ENCODE results near the gene PAX2.

The PAX2 gene

DNA sequence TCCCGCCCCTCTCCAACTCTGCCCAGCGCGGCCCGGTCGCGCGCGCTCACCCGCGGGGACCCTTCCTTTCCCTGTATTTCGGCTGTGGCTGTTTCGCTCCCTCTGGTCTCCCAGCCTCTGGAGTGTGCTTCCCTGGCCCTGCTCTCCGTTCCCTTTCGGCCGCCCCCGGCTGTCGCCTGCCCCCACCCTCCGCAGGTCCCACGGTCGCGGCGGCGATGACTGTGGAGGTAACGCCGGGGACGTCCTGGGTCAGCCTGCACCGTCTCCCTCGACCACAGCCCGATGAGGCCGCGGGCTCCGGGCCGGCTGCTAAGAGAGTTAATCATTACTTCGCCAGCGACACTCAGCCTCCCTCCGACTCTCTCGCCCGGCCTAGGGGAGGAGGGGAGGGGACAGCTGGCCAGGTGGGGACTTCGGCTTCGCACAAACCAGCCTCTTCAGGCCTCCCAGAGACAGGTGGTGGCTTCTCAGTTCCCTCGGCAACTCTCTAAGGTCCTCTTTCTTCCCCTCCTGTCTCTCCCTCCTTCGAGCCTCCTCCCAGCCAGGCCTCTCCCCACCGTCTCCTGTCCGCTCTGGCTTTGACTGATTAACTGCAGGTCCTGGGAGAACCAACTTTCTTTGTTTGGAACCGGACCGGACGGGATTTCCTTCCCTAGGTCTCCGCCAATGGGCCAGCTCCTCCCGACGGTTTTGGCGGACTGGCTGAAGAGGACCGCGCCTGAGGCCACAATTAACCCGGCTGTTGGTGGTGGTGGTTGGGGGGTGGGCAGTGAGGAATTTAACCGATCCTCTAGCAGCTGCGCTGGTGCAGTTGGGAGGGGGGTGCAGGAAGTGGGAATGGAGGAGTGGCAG is 5.6 kb upstream of the PAX2 start:
- Histone ChIP-seq H3K27ac (ENCODE audit: insufficient read depth, low read length, poor library complexity, severe bottlenecking) (no peak overlapping the region), H3K27me3 (replicated peaks; ENCODE audit: control insufficient read depth, insufficient read depth, low read length, poor library complexity, severe bottlenecking) (peaks cover 78% of the 10 kb centered on the region), H3K4me3 (ENCODE audit: insufficient read depth, low read depth, low read length, poor library complexity, severe bottlenecking) (no peak overlapping the region), H3K4me1 (ENCODE audit: control insufficient read depth, insufficient read depth, low read length, poor library complexity, severe bottlenecking) (peaks cover 27% of the 10 kb centered on the region), H3K36me3 (ENCODE audit: control insufficient read depth, insufficient read depth, low read length) (no peaks in the 10 kb centered on the region), H3K9me3 (ENCODE audit: control insufficient read depth, low read length) (no peaks in the 10 kb centered on the region)
- no peak for DNase-seq

DNA sequence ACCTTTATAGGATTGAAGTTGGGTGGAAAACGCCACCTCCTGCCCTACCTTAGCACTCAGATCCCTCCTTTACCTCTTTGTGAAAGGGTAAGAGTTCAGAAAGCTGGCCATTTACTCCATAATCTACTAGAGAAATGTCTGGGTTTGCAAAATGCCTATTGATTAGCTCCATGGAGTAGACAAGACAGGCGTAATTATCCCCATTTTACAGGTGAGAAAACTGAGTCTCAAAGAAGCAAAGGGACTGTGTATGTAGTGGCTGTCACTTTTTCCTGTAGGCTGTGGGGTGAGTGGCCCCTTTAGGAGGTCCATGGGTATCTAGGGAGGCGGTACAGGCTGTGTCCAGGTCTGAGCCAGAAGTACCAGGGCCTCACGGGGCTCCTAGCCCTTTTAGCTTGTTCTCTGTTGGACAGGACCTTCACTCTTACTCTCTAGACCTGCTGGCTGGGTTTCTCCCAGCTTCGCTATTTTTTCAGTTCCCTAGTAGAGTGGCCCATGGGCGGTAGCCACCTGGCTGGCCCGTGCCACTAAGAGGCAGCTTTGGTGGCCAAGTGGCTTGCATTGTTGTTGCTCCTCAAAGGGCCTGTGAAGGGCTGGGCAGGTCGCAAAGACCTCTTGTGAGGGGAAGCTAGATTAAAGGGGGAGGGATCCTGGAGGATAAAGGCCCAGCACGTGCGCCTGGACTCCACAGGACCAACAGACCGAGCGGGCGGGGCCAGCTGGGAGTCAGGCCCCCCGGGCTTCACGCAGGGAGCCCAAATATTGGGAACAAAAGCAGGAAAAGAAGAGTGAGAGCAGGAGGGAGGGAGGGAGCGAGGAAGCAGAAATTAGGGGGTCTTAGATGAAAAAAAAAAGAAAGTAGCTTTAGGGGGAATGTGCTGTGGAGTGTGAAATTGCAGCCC is 4.7 kb upstream of the PAX2 start:
- H3K27me3 ChIP-seq (replicated peaks; ENCODE audit: control insufficient read depth, insufficient read depth, low read length, poor library complexity, severe bottlenecking), result peaks cover 79% of the 10 kb centered on the region
- peaks cover 35% of the 10 kb centered on the region for H3K4me1 ChIP-seq (ENCODE audit: control insufficient read depth, insufficient read depth, low read length, poor library complexity, severe bottlenecking)
- no peak overlapping the region for H3K4me3 ChIP-seq (ENCODE audit: insufficient read depth, low read depth, low read length, poor library complexity, severe bottlenecking)

GRCh38 chr10:100741378-100742075 is 3.9 kb upstream of the PAX2 start:
- Histone ChIP-seq H3K4me3 (ENCODE audit: insufficient read depth, low read depth, low read length, poor library complexity, severe bottlenecking) (no peak overlapping the region), H3K4me1 (ENCODE audit: control insufficient read depth, insufficient read depth, low read length, poor library complexity, severe bottlenecking) (peaks cover 41% of the 10 kb centered on the region), H3K9me3 (ENCODE audit: control insufficient read depth, low read length) (no peaks in the 10 kb centered on the region), H3K36me3 (ENCODE audit: control insufficient read depth, insufficient read depth, low read length) (no peaks in the 10 kb centered on the region), H3K27me3 (replicated peaks; ENCODE audit: control insufficient read depth, insufficient read depth, low read length, poor library complexity, severe bottlenecking) (peaks cover 71% of the 10 kb centered on the region), H3K27ac (ENCODE audit: insufficient read depth, low read length, poor library complexity, severe bottlenecking) (no peak overlapping the region)
- no peak for DNase-seq

More for the DNA sequence above, 4.7 kb upstream of the PAX2 start:
- Histone ChIP-seq H3K9me3 (ENCODE audit: control insufficient read depth, low read length) (no peaks in the 10 kb centered on the region), H3K36me3 (ENCODE audit: control insufficient read depth, insufficient read depth, low read length) (no peaks in the 10 kb centered on the region), H3K27ac (ENCODE audit: insufficient read depth, low read length, poor library complexity, severe bottlenecking) (no peak overlapping the region)
- no peak for DNase-seq

- H3K27ac ChIP-seq (ENCODE audit: insufficient read depth, low read length, poor library complexity, severe bottlenecking), result no peak overlapping the region
- H3K27me3 ChIP-seq (replicated peaks; ENCODE audit: control insufficient read depth, insufficient read depth, low read length, poor library complexity, severe bottlenecking), result peaks cover 76% of the 10 kb centered on the region
- no peak overlapping the region for H3K4me3 ChIP-seq (ENCODE audit: insufficient read depth, low read depth, low read length, poor library complexity, severe bottlenecking)
- no peak for DNase-seq
- no peaks in the 10 kb centered on the region for H3K36me3 ChIP-seq (ENCODE audit: control insufficient read depth, insufficient read depth, low read length)
- H3K4me1 ChIP-seq (ENCODE audit: control insufficient read depth, insufficient read depth, low read length, poor library complexity, severe bottlenecking), result peaks cover 47% of the 10 kb centered on the region
- H3K9me3 ChIP-seq (ENCODE audit: control insufficient read depth, low read length), result no peaks in the 10 kb centered on the region
These were observed 3.2 kb upstream of the PAX2 start for GRCh38 chr10:100742076-100742771.

DNA sequence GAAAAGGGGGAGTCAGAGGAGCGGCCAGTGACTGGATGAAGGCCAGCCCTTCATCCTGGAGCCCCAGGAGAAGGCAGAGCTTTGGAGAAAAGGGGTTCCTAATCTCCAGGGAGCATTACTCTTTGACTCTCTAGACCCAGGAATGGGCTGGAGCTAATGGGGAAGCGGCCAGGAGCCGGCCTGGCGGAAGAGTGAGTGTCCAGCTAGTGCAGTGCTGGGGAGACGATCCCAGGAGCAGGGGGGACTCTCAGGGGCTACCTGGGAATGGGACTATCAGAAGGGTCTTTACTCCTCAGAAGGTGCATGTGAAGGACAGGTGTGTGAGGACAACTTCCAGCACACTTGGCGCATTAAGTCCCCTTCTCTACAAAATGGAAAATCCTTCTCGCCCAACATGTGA is 2.4 kb upstream of the PAX2 start:
- Histone ChIP-seq H3K27ac (ENCODE audit: insufficient read depth, low read length, poor library complexity, severe bottlenecking) (no peak overlapping the region), H3K9me3 (ENCODE audit: control insufficient read depth, low read length) (no peaks in the 10 kb centered on the region), H3K4me1 (ENCODE audit: control insufficient read depth, insufficient read depth, low read length, poor library complexity, severe bottlenecking) (peaks cover 44% of the 10 kb centered on the region), H3K27me3 (replicated peaks; ENCODE audit: control insufficient read depth, insufficient read depth, low read length, poor library complexity, severe bottlenecking) (peaks cover 75% of the 10 kb centered on the region), H3K36me3 (ENCODE audit: control insufficient read depth, insufficient read depth, low read length) (no peaks in the 10 kb centered on the region), H3K4me3 (ENCODE audit: insufficient read depth, low read depth, low read length, poor library complexity, severe bottlenecking) (no peak overlapping the region)
- no peak for DNase-seq

- Histone ChIP-seq H3K4me1 (ENCODE audit: control insufficient read depth, insufficient read depth, low read length, poor library complexity, severe bottlenecking) (peaks cover 49% of the 10 kb centered on the region), H3K27ac (ENCODE audit: insufficient read depth, low read length, poor library complexity, severe bottlenecking) (no peak overlapping the region), H3K4me3 (ENCODE audit: insufficient read depth, low read depth, low read length, poor library complexity, severe bottlenecking) (no peak overlapping the region), H3K36me3 (ENCODE audit: control insufficient read depth, insufficient read depth, low read length) (no peaks in the 10 kb centered on the region), H3K9me3 (ENCODE audit: control insufficient read depth, low read length) (no peaks in the 10 kb centered on the region), H3K27me3 (replicated peaks; ENCODE audit: control insufficient read depth, insufficient read depth, low read length, poor library complexity, severe bottlenecking) (peaks cover 80% of the 10 kb centered on the region)
- peak in 1 of 3 donors; percentile 8 for DNase-seq
These were observed 1.7 kb upstream of the PAX2 start for GRCh38 chr10:100743626-100744135.

DNA sequence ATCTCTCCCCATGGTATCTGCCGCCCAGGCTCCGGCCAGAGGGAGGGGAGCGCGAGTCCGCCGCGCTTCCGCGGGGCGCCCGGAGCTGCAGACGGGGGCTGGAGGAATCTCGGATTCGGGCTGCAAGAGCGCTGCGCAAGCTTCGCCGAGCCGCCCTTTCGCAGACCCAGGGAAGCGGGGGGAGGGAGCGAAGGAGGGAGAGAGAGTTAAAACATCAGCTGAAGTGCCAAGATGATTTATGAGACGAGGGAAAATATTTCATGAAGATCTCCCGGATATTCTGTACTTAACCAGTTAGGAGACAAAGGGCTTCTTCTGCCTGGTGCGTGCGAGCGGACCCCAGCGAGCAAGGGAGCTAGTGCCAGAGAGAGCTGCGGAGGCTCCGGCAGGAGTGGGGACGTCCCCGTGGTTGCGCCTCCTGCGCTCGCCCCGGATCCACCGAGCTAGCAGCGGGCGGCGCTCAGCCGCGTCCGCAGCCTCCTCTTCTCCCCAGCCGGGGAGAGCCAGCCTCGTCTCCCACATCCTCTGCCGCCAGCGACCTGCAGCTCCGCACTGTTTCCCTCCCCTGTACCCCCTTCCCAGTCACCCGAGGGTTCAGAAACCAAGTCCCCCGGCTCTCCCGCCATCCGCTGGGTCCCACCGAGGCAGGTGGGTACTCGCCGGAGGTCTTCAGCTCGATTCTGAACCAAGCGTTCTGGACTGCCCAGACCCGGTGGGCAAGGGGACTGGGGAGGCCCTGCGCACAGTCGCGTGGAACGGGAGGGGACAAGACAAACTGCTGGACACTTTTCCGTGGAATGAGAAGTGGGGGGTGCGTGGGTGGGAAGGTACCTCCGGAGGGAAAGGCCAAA is 1.0 kb upstream of the PAX2 start:
- Histone ChIP-seq H3K4me1 (ENCODE audit: control insufficient read depth, insufficient read depth, low read length, poor library complexity, severe bottlenecking) (peaks cover 53% of the 10 kb centered on the region), H3K36me3 (ENCODE audit: control insufficient read depth, insufficient read depth, low read length) (no peaks in the 10 kb centered on the region), H3K4me3 (ENCODE audit: insufficient read depth, low read depth, low read length, poor library complexity, severe bottlenecking) (no peak overlapping the region), H3K27me3 (replicated peaks; ENCODE audit: control insufficient read depth, insufficient read depth, low read length, poor library complexity, severe bottlenecking) (peaks cover 81% of the 10 kb centered on the region), H3K27ac (ENCODE audit: insufficient read depth, low read length, poor library complexity, severe bottlenecking) (no peak overlapping the region), H3K9me3 (ENCODE audit: control insufficient read depth, low read length) (no peaks in the 10 kb centered on the region)
- DNase-seq, result no peak

GRCh38 chr10:100745882-100746783 is 751 bp downstream of the PAX2 start:
- no peaks in the 10 kb centered on the region for H3K9me3 ChIP-seq (ENCODE audit: control insufficient read depth, low read length)
- H3K27ac ChIP-seq (ENCODE audit: insufficient read depth, low read length, poor library complexity, severe bottlenecking), result no peak overlapping the region
- H3K4me3 ChIP-seq (ENCODE audit: insufficient read depth, low read depth, low read length, poor library complexity, severe bottlenecking), result no peak overlapping the region
- no peaks in the 10 kb centered on the region for H3K36me3 ChIP-seq (ENCODE audit: control insufficient read depth, insufficient read depth, low read length)
- H3K27me3 ChIP-seq (replicated peaks; ENCODE audit: control insufficient read depth, insufficient read depth, low read length, poor library complexity, severe bottlenecking), result peaks cover 73% of the 10 kb centered on the region
- H3K4me1 ChIP-seq (ENCODE audit: control insufficient read depth, insufficient read depth, low read length, poor library complexity, severe bottlenecking), result peaks cover 52% of the 10 kb centered on the region
- DNase-seq, result no peak
